Spleen (tissue), 11 donors: Measurements from ENCODE around the gene WFDC9. TPM values are rescaled to one million over a fixed set of nuclear protein-coding genes. Genes with fewer than 3 reads are reported as not detected.
A peak's percentile ranks its signal among the peaks of the same experiment; 100 is the strongest.

ENCODE experiments used
- DNase-seq: peaks from one replicate; pipeline ENCODE4 v3.0.0-alpha.2; 2020
- H3K27ac ChIP-seq, 8 donors: fragments of 200-600 bp; sonication (generic) in 7 of 8; 1 replicate in 4 of 8; 2 replicates in 4 of 8; pipeline versions ENCODE4 v1.5.0 to v1.8.0; 2016 to 2021; ENCODE audit warnings: inconsistent platforms in 4 of 8, mild to moderate bottlenecking in 4 of 8, moderate library complexity in 1 of 8
- H3K27me3 ChIP-seq, 7 donors: fragments of 200-600 bp; sonication (generic) in 6 of 7; replicated peaks in 1 of 7; 1 replicate in 4 of 7; 2 replicates in 3 of 7; pipeline versions ENCODE4 v1.5.0 to v1.8.0; 2016 to 2021; ENCODE audit warnings: inconsistent platforms in 3 of 7, mild to moderate bottlenecking in 1 of 7
- H3K36me3 ChIP-seq, 6 donors: fragments of 200-600 bp; sonication (generic) in 5 of 6; 1 replicate in 4 of 6; 2 replicates in 2 of 6; pipeline versions ENCODE4 v1.5.0 to v1.8.0; 2016 to 2021; ENCODE audit warnings: inconsistent platforms in 2 of 6
- H3K4me1 ChIP-seq, 6 donors: fragments of 200-600 bp; sonication (generic) in 5 of 6; 1 replicate in 3 of 6; 2 replicates in 3 of 6; pipeline versions ENCODE4 v1.5.0 to v1.8.0; 2016 to 2021; ENCODE audit warnings: inconsistent platforms in 3 of 6
- H3K4me3 ChIP-seq, 8 donors: fragments of 200-600 bp; sonication (generic) in 7 of 8; 1 replicate in 4 of 8; 2 replicates in 4 of 8; pipeline versions ENCODE4 v1.5.0 to v1.8.0; 2016 to 2021; ENCODE audit warnings: inconsistent platforms in 4 of 8, mild to moderate bottlenecking in 4 of 8, moderate library complexity in 2 of 8
- H3K9me3 ChIP-seq, 8 donors: fragments of 200-600 bp; sonication (generic) in 7 of 8; 1 replicate in 4 of 8; 2 replicates in 4 of 8; pipeline versions ENCODE4 v1.5.0 to v1.8.0; 2016 to 2021; ENCODE audit warnings: inconsistent platforms in 4 of 8
- POLR2A ChIP-seq, 3 donors: fragments of 450-650 bp; IDR thresholded peaks; one replicate each; pipeline ENCODE4 v1.5.1; 2017; ENCODE audit warnings: antibody characterized with exemption in 3 of 3, mild to moderate bottlenecking in 1 of 3
- POLR2AphosphoS5 ChIP-seq, 3 donors: sonication (generic); formaldehyde crosslinking; IDR thresholded peaks; one replicate each; pipeline ENCODE4 v1.5.1; 2017; ENCODE audit warnings: antibody characterized with exemption in 3 of 3
- WGBS, 5 donors: extraction: QIAGEN DNeasy Blood & Tissue Kit in 3 of 5; methylation state at CpG; one replicate each; pipeline versions ENCODE4 v1.1.5 to v1.1.7; 2013 to 2018; 5-methylcytosine and 5-hydroxymethylcytosine counted together
- intact Hi-C: fragments of 100-400 bp; cut with DNase I; formaldehyde crosslinking; loops from one replicate; pipeline ENCODE4 v1.15.0; 2023; ENCODE audit warnings: low total_unique reads
- polyA plus RNA-seq, 3 donors: library from polyadenylated mRNA; stranded (reverse); fragments of 200-250 nt; gene quantifications; one replicate each; pipeline ENCODE4 v1.2.1, GENCODE V29; 2013
- total RNA-seq, 7 donors: library from RNA; depleted of rRNA in 3 of 7; stranded (reverse); fragments of >200 nt in 3 of 7; fragmentation: NEBNext Ultra II Directional in 4 of 7; extraction: Animal tissue kit (Norgen Biotek cat#: 25700) in 4 of 7; gene quantifications; one replicate each; pipeline versions ENCODE4 v1.1.0 to v1.2.1, GENCODE V29; 2016 to 2021
- TF ChIP-seq, protein P1 (sequence below), 11 experiments: fragments of 200-600 bp in 7 of 11; fragments of 450-650 bp in 4 of 11; sonication (generic) in 4 of 11; IDR thresholded peaks in 8 of 11; conservative IDR thresholded peaks in 3 of 11; 1 replicate in 7 of 11; 2 replicates in 4 of 11; pipeline versions ENCODE4 v1.4.0 to v1.8.0; 2016 to 2021; ENCODE audit warnings: antibody characterized with exemption in 11 of 11, inconsistent platforms in 4 of 11, mild to moderate bottlenecking in 1 of 11
- donor health status: healthy with polysubstance abuse.
- donor health status: DM: no; HTN: no; CAD: no; lungs with moderate emphysema.
- donor health status: DM: no; HTN: no; CAD: no.
- donor health status: Bipolar disorder and iron deficiency.
- donor health status: healthy.
- donor health status: DM: no; HTN: no; CAD: no.
- donor health status: DM: yes; HTN: yes; CAD: no.

The WFDC9 gene
- total and polyA plus RNA-seq, 10 donors, result not detected

GRCh38 chr20:45639687-45640086, 8.6 kb upstream of the WFDC9 start:
- WGBS, 5 donors, result 82 to 90% (median 87%) methylated on average over 5 of the region's 5 CpGs
- TF ChIP-seq POLR2AphosphoS5 (IDR thresholded peaks at IDR 0.05) (no peak), POLR2A (IDR thresholded peaks at IDR 0.05) (no peak)
- TF ChIP-seq, protein P1, sequence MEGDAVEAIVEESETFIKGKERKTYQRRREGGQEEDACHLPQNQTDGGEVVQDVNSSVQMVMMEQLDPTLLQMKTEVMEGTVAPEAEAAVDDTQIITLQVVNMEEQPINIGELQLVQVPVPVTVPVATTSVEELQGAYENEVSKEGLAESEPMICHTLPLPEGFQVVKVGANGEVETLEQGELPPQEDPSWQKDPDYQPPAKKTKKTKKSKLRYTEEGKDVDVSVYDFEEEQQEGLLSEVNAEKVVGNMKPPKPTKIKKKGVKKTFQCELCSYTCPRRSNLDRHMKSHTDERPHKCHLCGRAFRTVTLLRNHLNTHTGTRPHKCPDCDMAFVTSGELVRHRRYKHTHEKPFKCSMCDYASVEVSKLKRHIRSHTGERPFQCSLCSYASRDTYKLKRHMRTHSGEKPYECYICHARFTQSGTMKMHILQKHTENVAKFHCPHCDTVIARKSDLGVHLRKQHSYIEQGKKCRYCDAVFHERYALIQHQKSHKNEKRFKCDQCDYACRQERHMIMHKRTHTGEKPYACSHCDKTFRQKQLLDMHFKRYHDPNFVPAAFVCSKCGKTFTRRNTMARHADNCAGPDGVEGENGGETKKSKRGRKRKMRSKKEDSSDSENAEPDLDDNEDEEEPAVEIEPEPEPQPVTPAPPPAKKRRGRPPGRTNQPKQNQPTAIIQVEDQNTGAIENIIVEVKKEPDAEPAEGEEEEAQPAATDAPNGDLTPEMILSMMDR (IDR thresholded peaks at IDR 0.05 in 8 of 11, conservative IDR thresholded peaks at IDR 0.05 in 3 of 11), result no peak
- Histone ChIP-seq H3K27me3 (peaks cover 0 to 18% (median 0%) of the 10 kb centered on the region in 7 donors), H3K4me1 (no peaks in the 10 kb centered on the region), H3K9me3 (no peaks in the 10 kb centered on the region), H3K27ac (no peak overlapping the region), H3K4me3 (no peak overlapping the region), H3K36me3 (no peaks in the 10 kb centered on the region)
- DNase-seq, result no peak
- intact Hi-C loops, result no loop called here

GRCh38 chr20:45636513-45636912, 5.4 kb upstream of the WFDC9 start:
- TF ChIP-seq, protein P1 (IDR thresholded peaks at IDR 0.05 in 8 of 11, conservative IDR thresholded peaks at IDR 0.05 in 3 of 11), result no peak
- TF ChIP-seq POLR2A (IDR thresholded peaks at IDR 0.05) (no peak), POLR2AphosphoS5 (IDR thresholded peaks at IDR 0.05) (no peak)
- no peak for DNase-seq
- 77 to 95% (median 91%) methylated on average over 1 of the region's 1 CpG for WGBS, 5 donors
- H3K9me3 ChIP-seq, result no peaks in the 10 kb centered on the region
- H3K4me1 ChIP-seq, result no peaks in the 10 kb centered on the region
- H3K27ac ChIP-seq, result no peak overlapping the region
- peaks cover 0 to 24% (median 0%) of the 10 kb centered on the region in 7 donors for H3K27me3 ChIP-seq
- intact Hi-C loops, result no loop called here
- no peak overlapping the region for H3K4me3 ChIP-seq
- no peaks in the 10 kb centered on the region for H3K36me3 ChIP-seq

DNA sequence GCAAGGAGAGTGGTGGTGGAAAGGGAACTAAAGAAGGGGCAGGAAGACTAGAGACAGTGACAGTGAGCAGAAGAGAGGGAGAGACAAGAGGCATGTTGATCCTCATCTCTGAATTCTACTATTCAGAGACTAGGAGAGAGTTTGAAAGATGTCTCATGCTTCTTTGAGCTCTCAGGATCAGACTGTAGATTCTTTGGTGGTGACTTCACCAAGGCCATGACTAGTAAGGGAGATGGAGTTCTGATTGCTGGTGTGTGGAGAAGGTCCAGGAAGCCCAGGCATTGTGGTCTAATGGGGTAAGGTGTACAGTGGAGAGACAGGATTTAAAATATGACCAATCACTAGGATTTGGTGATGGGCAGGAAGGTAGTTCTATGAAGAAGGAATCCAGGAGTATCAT, 713 bp downstream of the WFDC9 start:
- Histone ChIP-seq H3K27me3 (peaks cover 0 to 22% (median 0%) of the 10 kb centered on the region in 7 donors), H3K9me3 (peaks cover 0 to 1% (median 0%) of the 10 kb centered on the region in 8 donors), H3K4me3 (no peak overlapping the region), H3K4me1 (peaks cover 0 to 4% (median 0%) of the 10 kb centered on the region in 6 donors), H3K36me3 (no peaks in the 10 kb centered on the region), H3K27ac (no peak overlapping the region)
- TF ChIP-seq POLR2AphosphoS5 (IDR thresholded peaks at IDR 0.05) (no peak), POLR2A (IDR thresholded peaks at IDR 0.05) (no peak)
- TF ChIP-seq, protein P1 (IDR thresholded peaks at IDR 0.05 in 8 of 11, conservative IDR thresholded peaks at IDR 0.05 in 3 of 11), result no peak
- intact Hi-C loops, result no loop called here
- DNase-seq, result no peak

GRCh38 chr20:45629496-45630100, 1.5 kb downstream of the WFDC9 start, which contains the start of gene WFDC10A:
Gene WFDC10A, plus strand, starts transcription at chr20:45629739. Its CDS starts 75 bp downstream, at chr20:45629814.
- 9 to 13% (median 11%) methylated on average over 9 of the region's 9 CpGs for WGBS, 5 donors
- TF ChIP-seq POLR2A (IDR thresholded peaks at IDR 0.05), result no peak
- TF ChIP-seq, protein P1 (IDR thresholded peaks at IDR 0.05 in 8 of 11, conservative IDR thresholded peaks at IDR 0.05 in 3 of 11), result peak in 10 of 11 experiments; percentile 21 to 73 (median 49)
- Histone ChIP-seq H3K36me3 (no peaks in the 10 kb centered on the region), H3K27ac (no peak within 1 kb of the TSS), H3K27me3 (peaks cover 0 to 16% (median 0%) of the 10 kb centered on the region in 7 donors), H3K4me3 (peak within 1 kb of the TSS in 1 of 8 donors; percentile 9), H3K4me1 (peaks cover 0 to 4% (median 0%) of the 10 kb centered on the region in 6 donors), H3K9me3 (peaks cover 0 to 8% (median 0%) of the 10 kb centered on the region in 8 donors)
- DNase-seq, result no peak
- intact Hi-C loops, result no loop called here
